Smooth muscle cell (in vitro differentiated cells): ENCODE data around the gene IFRD1. TPM values are rescaled to one million over a fixed set of nuclear protein-coding genes. Genes with fewer than 3 reads are reported as not detected.

Source experiments
- DNase-seq: peaks from one replicate; lab custom pipeline; 2025; ENCODE audit not compliant: unreplicated experiment; lab: John Stamatoyannopoulos, UW
- H2AFZ ChIP-seq: fragments of 200-600 bp; sonication (generic); 2 replicates; pipeline ENCODE4 v1.6.0; 2016; ENCODE audit warnings: antibody characterized with exemption, low read depth, mild to moderate bottlenecking
- H3F3A ChIP-seq: fragments of 200-600 bp; sonication (generic); 2 replicates; pipeline ENCODE4 v1.6.0; 2017; ENCODE audit warnings: antibody characterized with exemption, low read depth
- H3K27ac ChIP-seq: fragments of 200-600 bp; sonication (generic); 2 replicates; pipeline ENCODE4 v1.5.1; 2016; ENCODE audit warnings: low read depth, mild to moderate bottlenecking
- H3K27me3 ChIP-seq: fragments of 200-600 bp; sonication (generic); 2 replicates; pipeline ENCODE4 v1.6.1; 2016; ENCODE audit warnings: low read depth, mild to moderate bottlenecking
- H3K36me3 ChIP-seq: fragments of 200-600 bp; sonication (generic); 2 replicates; pipeline ENCODE4 v1.5.1; 2016; ENCODE audit warnings: low read depth
- H3K4me1 ChIP-seq: fragments of 200-600 bp; sonication (generic); 2 replicates; pipeline ENCODE4 v1.5.1; 2016; ENCODE audit warnings: low read depth
- H3K4me2 ChIP-seq: fragments of 200-600 bp; sonication (generic); 2 replicates; pipeline ENCODE4 v1.6.0; 2016; ENCODE audit warnings: mild to moderate bottlenecking
- H3K4me3 ChIP-seq: fragments of 200-600 bp; sonication (generic); 2 replicates; pipeline ENCODE4 v1.5.1; 2016; ENCODE audit warnings: mild to moderate bottlenecking
- H3K79me2 ChIP-seq: fragments of 200-600 bp; sonication (generic); 2 replicates; pipeline ENCODE4 v1.6.0; 2016; ENCODE audit warnings: low read depth, mild to moderate bottlenecking
- H3K9ac ChIP-seq: fragments of 200-600 bp; sonication (generic); 2 replicates; pipeline ENCODE4 v1.6.0; 2016; ENCODE audit warnings: low read depth
- H3K9me3 ChIP-seq: fragments of 200-600 bp; sonication (generic); replicated peaks from 2 replicates; pipeline ENCODE4 v1.5.1; 2016; ENCODE audit warnings: low read depth
- H4K20me1 ChIP-seq: fragments of 200-600 bp; sonication (generic); 2 replicates; pipeline ENCODE4 v1.6.0; 2016; ENCODE audit warnings: low read depth
- CTCF ChIP-seq: fragments of 200-600 bp; sonication (generic); IDR thresholded peaks from 2 replicates; pipeline ENCODE4 v1.5.1; 2017; ENCODE audit warnings: borderline replicate concordance, mild to moderate bottlenecking, antibody characterized with exemption; ENCODE audit not compliant: insufficient read depth, poor library complexity, severe bottlenecking
- WGBS: methylation state at CpG from one replicate; pipeline ENCODE4 v1.1.7; 2016; ENCODE audit warnings: low lambda C conversion rate; 5-methylcytosine and 5-hydroxymethylcytosine counted together
- polyA plus RNA-seq: library from polyadenylated mRNA; unstranded; fragments of >200 nt; fragmentation: Nextera tagmentation; extraction: Ambion mirVana; gene quantifications from 2 replicates; pipeline ENCODE4 v1.2.1, GENCODE V29; 2016
- total RNA-seq: library from RNA; depleted of rRNA; stranded (reverse); fragments of >200 nt; gene quantifications from 2 replicates; pipeline ENCODE4 v1.2.3, GENCODE V29; 2014

IFRD1 gene
- total and polyA plus RNA-seq, 2 experiments from 2014 or later, result 70.5 to 150 TPM

GRCh38 chr7:112414855-112415490 lies 35.3 kb upstream of the IFRD1 start:
- Histone ChIP-seq H3K27me3 (peaks cover 7% of the 10 kb centered on the region), H3K27ac (no peak overlapping the region), H2AFZ (no peak overlapping the region), H3K36me3 (peaks cover 3% of the 10 kb centered on the region), H3K4me2 (no peak overlapping the region), H4K20me1 (no peaks in the 10 kb centered on the region), H3F3A (no peaks in the 10 kb centered on the region), H3K79me2 (no peaks in the 10 kb centered on the region), H3K4me3 (no peak overlapping the region), H3K9me3 (no peaks in the 10 kb centered on the region), H3K9ac (no peak overlapping the region), H3K4me1 (peaks cover 1% of the 10 kb centered on the region)
- peak; percentile 49 for TF ChIP-seq CTCF
- DNase-seq, result no peak
- WGBS, result 17% methylated on average over 3 of the region's 3 CpGs

DNA sequence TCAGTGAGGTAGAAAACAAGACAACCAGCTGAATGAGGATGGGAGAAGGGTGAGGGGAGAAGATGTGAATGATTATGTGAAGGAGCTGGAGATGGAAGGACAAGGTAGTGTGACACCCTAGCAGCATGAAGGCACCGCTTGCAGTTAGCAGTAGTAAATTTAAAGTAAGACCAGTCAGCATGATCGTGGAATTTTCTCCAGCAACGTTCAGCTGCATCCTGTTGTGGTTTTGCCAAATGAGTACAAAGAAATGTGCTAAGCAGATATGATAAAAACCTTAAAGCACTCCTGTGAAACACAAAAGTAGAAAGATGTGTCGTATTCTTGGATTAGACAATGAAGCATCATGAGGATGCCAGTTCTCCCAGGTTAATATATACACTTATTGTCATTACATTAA lies 34.1 kb upstream of the IFRD1 start:
- TF ChIP-seq CTCF, result no peak
- Histone ChIP-seq H3K36me3 (peaks cover 3% of the 10 kb centered on the region), H3K79me2 (no peaks in the 10 kb centered on the region), H3K9ac (no peak overlapping the region), H3K4me2 (no peak overlapping the region), H3K4me3 (no peak overlapping the region), H2AFZ (no peak overlapping the region), H3K27ac (no peak overlapping the region), H3K9me3 (no peaks in the 10 kb centered on the region), H3K4me1 (peaks cover 13% of the 10 kb centered on the region), H3K27me3 (peaks cover 7% of the 10 kb centered on the region), H4K20me1 (no peaks in the 10 kb centered on the region), H3F3A (peaks cover 2% of the 10 kb centered on the region)
- WGBS, result 49% methylated on average over 4 of the region's 4 CpGs
- DNase-seq, result no peak

GRCh38 chr7:112419543-112420130 lies 30.6 kb upstream of the IFRD1 start:
- no peak for TF ChIP-seq CTCF
- Histone ChIP-seq H3K4me2 (no peak overlapping the region), H3K27me3 (no peaks in the 10 kb centered on the region), H3K36me3 (peaks cover 3% of the 10 kb centered on the region), H3K4me3 (no peak overlapping the region), H3K79me2 (no peaks in the 10 kb centered on the region), H3K9ac (no peak overlapping the region), H3K27ac (no peak overlapping the region), H3F3A (peaks cover 4% of the 10 kb centered on the region), H3K9me3 (no peaks in the 10 kb centered on the region), H2AFZ (no peak overlapping the region), H3K4me1 (peaks cover 22% of the 10 kb centered on the region), H4K20me1 (no peaks in the 10 kb centered on the region)
- no peak for DNase-seq
- WGBS, result 95% methylated on average over 4 of the region's 4 CpGs
